Epithelial cell of esophagus (primary cell): ENCODE measurements around the gene OR8K3.

ENCODE experiments used
- DNase-seq: peaks from one replicate; pipeline ENCODE4 v3.0.0; 2010; ENCODE audit warnings: low read depth
- H3K4me3 ChIP-seq: 2 replicates; pipeline ENCODE4 v1.5.1; 2011; ENCODE audit warnings: mild to moderate bottlenecking, low read length, control low read depth
- TF ChIP-seq, protein P1 (sequence below): IDR thresholded peaks from 2 replicates; pipeline ENCODE4 v1.5.1; 2011; ENCODE audit warnings: low read depth, mild to moderate bottlenecking, low read length, control low read depth, inconsistent platforms; ENCODE audit not compliant: insufficient read depth; ENCODE audit errors: missing control alignments

The OR8K3 gene

DNA sequence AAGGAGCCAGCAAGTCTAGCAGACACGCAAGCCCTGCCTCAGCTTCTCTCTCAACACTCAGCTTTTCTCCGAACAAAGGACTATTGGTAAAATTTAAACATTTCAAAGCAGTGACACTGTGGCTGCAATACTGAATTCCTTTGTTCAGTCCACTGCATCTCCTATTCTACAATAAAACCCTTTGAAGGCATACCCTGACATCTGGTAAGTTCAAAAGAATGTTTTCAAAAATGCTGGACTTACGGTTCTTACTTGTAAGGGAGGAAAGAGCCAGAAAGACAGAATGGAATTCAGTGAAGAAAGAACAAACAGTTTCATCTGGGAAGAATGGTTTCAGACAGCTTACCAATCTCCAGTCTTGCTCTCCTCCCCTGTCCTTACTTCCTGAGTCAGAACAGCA lies 18.2 kb downstream of the OR8K3 start:
- DNase-seq = no peak
- H3K4me3 ChIP-seq = no peak overlapping the region
- TF ChIP-seq, protein P1, sequence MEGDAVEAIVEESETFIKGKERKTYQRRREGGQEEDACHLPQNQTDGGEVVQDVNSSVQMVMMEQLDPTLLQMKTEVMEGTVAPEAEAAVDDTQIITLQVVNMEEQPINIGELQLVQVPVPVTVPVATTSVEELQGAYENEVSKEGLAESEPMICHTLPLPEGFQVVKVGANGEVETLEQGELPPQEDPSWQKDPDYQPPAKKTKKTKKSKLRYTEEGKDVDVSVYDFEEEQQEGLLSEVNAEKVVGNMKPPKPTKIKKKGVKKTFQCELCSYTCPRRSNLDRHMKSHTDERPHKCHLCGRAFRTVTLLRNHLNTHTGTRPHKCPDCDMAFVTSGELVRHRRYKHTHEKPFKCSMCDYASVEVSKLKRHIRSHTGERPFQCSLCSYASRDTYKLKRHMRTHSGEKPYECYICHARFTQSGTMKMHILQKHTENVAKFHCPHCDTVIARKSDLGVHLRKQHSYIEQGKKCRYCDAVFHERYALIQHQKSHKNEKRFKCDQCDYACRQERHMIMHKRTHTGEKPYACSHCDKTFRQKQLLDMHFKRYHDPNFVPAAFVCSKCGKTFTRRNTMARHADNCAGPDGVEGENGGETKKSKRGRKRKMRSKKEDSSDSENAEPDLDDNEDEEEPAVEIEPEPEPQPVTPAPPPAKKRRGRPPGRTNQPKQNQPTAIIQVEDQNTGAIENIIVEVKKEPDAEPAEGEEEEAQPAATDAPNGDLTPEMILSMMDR = no peak

DNA sequence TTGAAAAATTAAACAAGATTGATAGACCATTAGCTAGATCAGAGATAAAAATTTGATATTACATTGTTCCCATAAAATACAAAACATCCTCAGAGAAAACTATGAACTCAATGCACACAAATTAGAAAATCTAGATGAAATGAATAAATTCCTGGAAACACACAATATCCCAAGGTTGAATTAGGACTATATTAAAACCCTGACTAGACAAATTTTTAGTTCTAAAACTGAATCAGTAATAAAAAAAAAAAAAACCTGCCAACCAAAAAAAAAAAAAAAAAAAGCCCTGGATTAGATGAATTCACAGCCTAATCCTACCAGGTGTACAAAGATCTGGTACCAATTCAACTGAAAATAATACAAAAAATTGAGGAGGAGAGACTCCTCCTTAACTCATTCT lies 25.3 kb downstream of the OR8K3 start:
- no peak overlapping the region for H3K4me3 ChIP-seq
- DNase-seq = no peak
- TF ChIP-seq, protein P1 = no peak

DNA sequence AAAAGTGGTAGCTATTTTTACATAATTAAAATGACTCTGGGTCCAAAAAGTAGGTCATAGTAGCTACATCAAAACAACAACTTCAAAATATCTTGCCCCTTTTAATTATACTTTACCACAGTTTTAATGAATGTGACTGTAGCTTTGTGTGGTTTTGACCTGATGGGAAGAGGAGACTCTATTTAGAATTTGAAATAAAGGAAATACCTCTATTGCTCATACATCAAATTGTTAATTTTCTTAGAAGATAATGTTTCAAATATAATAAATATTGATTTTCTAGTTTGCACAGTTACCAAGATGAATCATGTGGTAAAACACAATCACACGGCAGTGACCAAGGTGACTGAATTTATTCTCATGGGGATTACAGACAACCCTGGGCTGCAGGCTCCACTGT lies 30.8 kb downstream of the OR8K3 start, which contains the start of gene OR8K1:
OR8K1 (plus strand) TSS at position 301 of the 400 bp plus-strand sequence; CDS start at position 301, 0 bp downstream.
- DNase-seq = no peak
- H3K4me3 ChIP-seq = no peak within 1 kb of the TSS
- TF ChIP-seq, protein P1 = no peak

DNA sequence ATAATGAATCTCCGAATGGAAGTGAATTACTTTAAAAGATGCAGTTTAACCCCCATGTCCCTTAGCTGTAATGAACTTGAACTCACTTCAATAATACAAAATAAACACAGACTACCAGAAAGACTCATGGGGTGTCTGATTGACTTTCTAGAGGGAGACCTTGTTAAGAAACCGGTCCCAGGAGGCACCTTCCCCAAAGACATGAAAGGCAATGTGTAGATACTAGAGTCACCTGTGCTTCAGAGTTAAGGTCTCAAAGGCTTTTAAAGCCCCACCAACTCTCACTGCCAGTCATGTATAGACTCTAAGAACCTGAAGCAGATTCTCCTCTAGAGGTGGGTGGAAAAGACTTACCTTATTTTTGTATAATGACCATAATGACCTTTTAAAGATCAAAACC lies 39.0 kb downstream of the OR8K3 start, which contains the start of gene OR8J1:
OR8J1 (plus strand) TSS at position 301 of the 400 bp plus-strand sequence. CDS start 5,956 bp downstream, outside the sequence.
- TF ChIP-seq, protein P1 = no peak
- H3K4me3 ChIP-seq = no peak within 1 kb of the TSS
- no peak for DNase-seq
